T-helper 2 cell treated with Interferon-gamma antibody and Interleukin-4, amounts not matched to agents 100 ng/mL and 5 ng/mL, for 36 hours (primary cell): ENCODE results near the gene POLR3K. TPM values are rescaled to one million over a fixed set of nuclear protein-coding genes. Genes with fewer than 3 reads are reported as not detected.

Experiments
- intact Hi-C: fragments of 100-400 bp; cut with micrococcal nuclease; formaldehyde crosslinking; loops from one replicate; pipeline ENCODE4 v1.15.1; 2023
- total RNA-seq: library from RNA; stranded (reverse); gene quantifications from 2 replicates; pipeline ENCODE4 v1.2.3, GENCODE V29; 2022

The POLR3K gene
- total RNA-seq, 1 donor from 2014 or later = 49.1 TPM

- intact Hi-C loops = no loop called here
These were observed 13.1 kb upstream of the POLR3K start for GRCh38 chr16:66309-67182.

GRCh38 chr16:65745-66144 lies 12.3 kb upstream of the POLR3K start:
- intact Hi-C loops = loop anchor here (1.0 kb wide), 5 partner anchors 12 to 297 kb away; partner anchors contain the start of genes MPG, POLR3K and SNRNP25

- intact Hi-C loops = loop anchor here (1.0 kb wide), 5 partner anchors 12 to 297 kb away; partner anchors contain the start of genes MPG, POLR3K and SNRNP25
These were observed 11.5 kb upstream of the POLR3K start for GRCh38 chr16:64914-65255.

GRCh38 chr16:63998-64913 lies 10.8 kb upstream of the POLR3K start:
- intact Hi-C loops = no loop called here

DNA sequence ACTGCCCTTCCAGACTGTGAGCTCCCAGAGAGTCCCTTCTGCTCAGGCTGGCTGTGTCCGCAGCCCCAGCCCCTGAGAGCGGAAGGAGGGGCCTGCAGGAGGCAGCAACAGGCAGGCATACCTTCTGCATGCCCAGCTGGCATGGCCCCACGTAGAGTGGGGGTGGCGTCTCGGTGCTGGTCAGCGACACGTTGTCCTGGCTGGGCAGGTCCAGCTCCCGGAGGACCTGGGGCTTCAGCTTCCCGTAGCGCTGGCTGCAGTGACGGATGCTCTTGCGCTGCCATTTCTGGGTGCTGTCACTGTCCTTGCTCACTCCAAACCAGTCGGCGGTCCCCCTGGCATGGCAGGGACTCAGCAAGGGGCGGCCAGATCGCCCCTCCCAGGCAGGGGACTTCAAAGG lies 10.1 kb upstream of the POLR3K start:
- intact Hi-C loops = no loop called here

DNA sequence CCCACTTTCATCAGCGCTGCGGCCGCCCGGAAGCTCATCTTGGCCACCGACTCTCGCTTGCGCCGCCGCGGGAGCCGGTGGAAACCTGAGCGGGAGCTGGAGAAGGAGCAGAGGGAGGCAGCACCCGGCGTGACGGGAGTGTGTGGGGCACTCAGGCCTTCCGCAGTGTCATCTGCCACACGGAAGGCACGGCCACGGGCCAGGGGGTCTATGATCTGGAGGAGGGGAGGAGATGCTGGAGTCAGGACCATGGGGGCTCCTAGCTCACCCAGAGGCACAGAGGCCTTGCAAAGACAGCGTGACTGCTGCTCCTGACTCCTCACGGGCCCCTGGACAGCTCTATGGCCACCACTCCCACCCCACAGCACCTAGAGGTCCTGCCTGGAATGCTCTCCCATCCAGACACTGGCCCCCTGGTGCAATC lies 9.6 kb upstream of the POLR3K start:
- intact Hi-C loops = no loop called here

- intact Hi-C loops = no loop called here
These were observed 9.0 kb upstream of the POLR3K start for GRCh38 chr16:62283-62967.

DNA sequence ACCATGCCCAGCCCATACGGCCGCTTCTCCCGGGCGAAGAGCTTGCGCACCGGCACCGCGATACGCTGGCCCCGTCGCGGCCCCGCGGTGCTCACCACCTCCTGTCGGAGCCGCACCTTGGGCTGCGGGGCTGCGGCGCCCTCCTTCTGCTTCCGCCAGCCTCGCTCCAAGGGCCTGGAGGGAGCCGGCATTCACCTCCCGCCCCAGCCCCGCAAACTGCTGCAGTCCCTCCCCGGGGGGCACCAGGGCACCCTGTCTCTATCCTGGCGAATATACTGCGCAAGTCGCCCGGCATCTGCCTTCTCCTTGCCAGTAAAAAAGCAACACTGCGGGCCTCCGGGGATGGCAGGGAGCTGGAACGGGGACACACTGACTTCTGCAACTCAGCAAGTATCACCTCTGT lies 8.5 kb upstream of the POLR3K start:
- intact Hi-C loops = no loop called here

DNA sequence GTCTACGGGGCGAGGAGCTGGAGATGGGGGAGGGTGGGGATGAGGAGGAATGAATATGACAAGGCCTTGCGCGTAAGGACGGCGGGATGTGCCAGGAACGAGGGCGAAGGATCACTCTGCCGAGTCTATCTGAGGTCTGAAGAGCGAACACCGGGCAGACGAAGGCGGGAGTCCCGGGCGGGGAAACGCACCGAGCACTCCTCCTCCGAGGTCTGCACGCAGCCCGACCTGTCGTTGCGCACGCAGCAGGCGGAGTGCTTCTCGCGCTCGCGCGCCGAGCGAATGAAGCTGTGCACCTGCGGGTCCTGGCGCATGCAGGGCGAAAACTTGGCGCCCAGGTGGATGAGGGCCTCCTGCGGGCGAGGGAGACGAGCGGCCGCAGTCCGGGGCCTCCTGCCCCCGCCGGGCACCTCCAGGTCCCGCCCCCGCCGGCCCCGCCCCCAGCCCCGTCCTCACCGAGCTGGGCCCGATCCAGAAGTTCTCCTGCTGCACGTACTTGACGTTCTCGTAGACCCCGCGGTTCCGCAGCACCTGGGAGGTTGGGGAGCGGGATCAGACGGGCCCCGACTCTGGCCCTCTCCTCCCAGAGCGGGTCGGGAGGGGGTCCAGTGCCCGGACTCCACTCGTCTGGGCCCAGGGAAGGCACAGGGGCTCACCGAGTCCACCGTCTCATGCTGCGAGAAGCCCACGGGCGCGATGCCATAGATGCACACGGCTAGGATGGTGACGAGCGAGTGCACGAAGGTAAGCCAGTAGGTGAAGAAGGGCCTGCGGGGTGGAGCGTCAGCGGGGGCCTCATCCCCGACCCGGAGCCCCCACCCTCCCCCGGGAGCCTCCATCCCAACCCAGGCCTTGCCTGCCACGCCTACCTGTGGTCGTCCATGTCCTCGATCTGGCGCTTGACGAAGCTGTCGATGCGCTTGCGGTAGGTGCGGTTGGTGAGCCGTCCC lies 7.8 kb upstream of the POLR3K start:
- intact Hi-C loops = no loop called here

GRCh38 chr16:60166-60565 lies 6.8 kb upstream of the POLR3K start:
- intact Hi-C loops = no loop called here

DNA sequence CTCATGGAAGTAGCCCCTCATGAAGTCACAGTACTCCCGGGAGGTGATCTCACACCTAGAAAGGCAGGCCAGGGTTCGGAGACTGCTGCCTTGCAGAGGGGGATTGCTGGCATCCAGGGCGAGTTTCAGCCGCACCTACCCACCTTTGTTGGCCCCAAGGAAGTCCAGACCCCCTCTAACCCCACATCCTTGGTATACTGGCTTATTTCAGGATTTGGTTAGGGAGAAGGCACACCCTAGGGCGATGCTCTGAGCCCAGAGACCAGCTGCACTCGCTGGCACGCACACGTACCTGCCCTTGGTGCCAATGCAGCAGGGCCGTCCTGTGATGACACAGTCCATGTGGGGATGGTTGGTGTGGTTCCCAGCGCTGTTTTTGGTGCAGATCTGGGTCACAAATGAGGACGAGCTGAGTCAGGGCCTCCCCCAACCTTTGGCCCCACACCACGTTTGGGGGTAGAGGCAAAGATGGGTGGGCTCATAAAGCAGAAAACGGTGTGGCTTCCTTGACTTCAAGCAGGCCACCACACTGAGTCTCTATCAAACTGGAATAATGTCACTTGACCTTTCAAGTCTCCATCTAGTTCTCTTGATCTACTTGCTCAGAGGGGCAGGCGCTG lies 6.1 kb upstream of the POLR3K start:
- intact Hi-C loops = no loop called here

DNA sequence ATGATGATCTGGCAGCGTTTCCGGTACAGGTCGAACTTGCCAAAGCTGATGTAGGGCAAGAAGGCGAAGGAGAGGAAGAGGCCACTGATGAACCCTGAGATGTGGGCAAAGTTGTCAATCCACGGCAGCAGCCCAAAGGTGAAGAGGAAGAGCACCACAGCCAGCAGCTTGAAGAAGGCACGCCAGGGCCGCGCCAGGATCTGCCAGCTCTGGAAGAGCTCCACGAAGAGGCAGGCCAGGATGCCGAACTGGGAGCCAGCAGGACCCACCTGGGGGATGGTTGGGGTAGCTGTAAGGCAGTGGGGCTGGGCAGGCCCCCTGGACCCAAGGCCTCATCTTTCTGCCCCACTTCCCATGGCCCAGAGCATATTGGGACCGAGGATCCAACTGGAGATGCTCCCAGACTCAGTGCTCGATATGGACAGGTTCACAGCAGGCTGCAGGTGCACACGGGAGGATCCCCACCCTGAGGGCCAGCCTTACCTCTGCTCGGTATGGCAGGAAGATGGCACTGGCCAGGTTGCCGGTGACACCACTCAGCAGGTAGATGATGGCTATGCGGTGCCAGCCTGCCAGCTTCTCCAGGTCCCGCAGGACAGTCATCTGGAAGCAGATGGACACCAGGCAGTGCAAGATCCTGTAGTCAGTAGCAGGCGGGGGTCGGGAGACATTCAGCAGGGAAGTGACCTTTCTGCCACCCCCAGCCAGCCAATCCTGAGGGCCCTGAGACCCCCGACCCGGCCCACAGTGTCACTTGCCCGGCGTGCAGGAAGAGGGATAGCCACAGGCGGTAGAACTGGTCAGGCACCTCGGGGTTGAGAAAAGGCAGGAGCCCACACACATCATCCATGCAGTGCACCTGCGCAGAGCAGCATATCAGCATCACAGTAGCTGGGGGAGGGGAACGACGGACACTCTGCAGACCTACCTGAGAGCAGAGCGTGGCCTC lies 5.4 kb upstream of the POLR3K start:
- intact Hi-C loops = no loop called here

GRCh38 chr16:57711-58110 lies 4.3 kb upstream of the POLR3K start:
- intact Hi-C loops = no loop called here

GRCh38 chr16:56231-56927 lies 3.0 kb upstream of the POLR3K start:
- intact Hi-C loops = no loop called here

DNA sequence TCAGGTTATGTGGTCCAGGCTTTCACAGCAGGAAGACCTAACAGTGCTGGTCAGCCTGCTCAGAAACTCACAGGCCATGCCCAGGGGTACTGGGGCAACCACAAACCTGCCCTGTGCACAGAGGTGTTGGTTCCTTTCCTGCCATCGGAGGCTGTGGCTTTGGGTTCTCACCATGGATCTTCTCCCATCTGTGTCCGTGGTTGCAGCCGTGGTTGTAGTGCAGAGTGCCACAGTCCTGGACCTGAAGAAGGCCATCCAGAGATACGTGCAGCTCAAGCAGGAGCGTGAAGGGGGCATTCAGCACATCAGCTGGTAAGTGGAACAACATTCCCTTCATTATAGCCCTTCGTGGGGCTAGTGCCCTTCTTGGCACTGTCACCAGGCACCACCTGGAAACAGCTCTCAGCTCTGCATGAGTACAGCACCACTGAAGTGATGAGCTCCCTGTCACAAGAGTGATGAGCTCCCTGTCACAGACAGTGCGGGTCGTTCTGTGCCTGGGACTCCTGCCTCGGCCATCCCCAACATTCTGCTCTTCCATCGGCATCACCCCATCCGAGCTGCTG lies 2.2 kb upstream of the POLR3K start:
- intact Hi-C loops = no loop called here

- intact Hi-C loops = no loop called here
These were observed 801 bp upstream of the POLR3K start for GRCh38 chr16:54237-54581.

DNA sequence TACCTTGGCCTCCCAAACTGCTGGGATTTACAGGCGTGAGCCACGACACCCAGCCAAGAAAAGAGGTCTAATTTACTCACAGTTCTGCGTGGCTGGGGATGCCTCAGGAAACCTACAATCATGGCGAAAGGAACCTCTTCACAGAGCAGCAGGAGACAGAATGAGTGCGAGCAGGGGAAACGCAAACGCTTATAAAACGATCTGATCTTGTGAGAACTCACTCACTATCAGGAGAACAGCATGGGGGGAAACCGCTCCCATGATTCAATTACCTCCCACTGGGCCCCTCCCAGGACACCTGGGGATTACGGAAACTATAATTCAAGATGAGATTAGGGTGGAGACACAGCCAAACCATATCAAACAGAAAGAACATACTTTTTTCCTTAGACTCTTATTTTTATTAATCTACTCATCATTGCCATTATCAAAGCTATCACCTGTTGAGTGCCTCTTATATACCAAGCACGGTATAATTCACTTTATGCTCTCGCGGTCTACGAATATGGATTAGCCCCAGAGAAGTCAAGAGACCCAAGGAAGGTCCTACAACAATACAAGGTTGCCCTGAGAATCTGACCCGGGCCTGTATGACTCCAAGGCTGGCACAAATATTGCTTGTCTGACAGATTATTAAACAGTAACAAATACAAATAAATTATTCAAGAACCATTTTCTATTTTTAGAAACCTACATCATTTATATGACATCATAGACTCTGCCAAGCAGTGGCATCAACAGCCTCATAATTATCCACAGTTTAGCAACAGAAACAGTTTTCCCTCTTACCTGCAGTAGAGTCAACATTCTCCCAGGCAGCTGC lies 2.4 kb downstream of the POLR3K start:
- intact Hi-C loops = no loop called here
